Stimulated activated naive CD4-positive, alpha-beta T cell (primary cell): ENCODE measurements around the gene PLPPR1.
"Not testable (repeated sequence)": the region's sequence is repeated elsewhere in the genome, so short reads cannot be mapped to it uniquely, and the experiment has no call there.

Source experiments
- DNase-seq, 6 experiments: peaks; one replicate each; lab custom pipeline; 2025; lab: John Stamatoyannopoulos, UW

Gene PLPPR1

DNA sequence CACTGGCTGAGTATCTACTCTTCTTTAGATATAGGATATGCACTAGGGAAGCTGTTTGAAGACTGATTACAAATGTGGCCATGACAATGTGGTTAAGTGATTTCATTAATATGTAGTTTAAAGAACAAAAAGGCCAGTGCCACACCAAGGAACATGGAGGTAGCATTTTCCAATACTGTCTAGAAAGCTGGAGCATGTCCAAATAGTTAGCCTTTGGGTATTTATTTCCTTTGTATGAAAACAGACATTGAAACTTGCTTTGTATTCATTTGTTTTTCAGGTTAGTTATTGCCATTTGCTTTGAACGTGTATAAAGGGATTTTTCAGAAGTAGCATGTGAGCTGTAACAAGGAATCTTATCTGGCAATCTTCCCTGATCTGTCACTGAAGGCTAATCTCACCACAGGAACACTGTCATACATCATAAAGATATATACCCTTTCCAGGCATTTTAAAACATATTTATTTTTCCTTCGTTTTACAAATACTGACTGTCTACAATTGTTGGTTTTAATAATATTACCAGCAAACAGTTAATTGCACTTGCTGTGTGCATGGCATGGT lies 93.4 kb downstream of the PLPPR1 start:
- DNase-seq: no peak

DNA sequence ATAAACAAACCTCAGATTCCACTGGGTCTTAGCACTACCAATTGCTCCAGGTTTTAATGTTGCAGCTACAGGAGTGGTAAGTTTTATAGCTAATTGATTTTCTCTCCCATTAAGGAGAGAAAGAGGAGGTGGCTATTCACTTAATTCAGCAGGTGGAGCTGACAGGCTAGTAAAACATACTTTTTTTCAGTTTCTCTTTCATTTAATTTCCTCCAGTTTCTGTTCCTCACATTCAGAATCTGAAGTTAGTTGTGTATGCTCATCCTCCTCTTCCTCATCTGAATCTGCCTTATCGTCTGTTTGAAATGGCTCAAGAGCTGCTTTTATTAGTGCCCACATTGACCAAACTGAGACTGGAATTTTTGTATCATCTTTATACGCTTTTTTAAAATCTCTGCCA lies 98.0 kb downstream of the PLPPR1 start:
- no peak for DNase-seq

DNA sequence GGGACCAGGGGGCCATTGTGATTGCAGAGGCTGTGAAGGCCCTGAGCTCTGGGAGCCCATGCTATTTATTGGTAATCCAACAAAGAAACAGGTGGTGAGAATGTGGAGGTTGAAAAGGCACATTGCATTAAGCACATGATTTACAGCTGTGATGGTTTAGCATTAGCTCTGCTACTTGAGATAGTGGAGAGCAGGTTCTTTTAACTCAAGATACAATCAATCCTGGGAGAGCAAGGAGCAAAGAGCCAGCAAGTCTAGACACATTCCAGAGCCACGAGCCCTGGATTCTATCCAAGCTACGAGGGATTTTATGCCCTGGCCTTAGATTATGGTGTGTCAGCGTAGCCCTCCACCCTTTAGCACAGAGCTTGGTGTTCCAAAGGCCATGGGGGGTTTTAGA lies 98.8 kb downstream of the PLPPR1 start:
- not testable (repeated sequence) for DNase-seq

DNA sequence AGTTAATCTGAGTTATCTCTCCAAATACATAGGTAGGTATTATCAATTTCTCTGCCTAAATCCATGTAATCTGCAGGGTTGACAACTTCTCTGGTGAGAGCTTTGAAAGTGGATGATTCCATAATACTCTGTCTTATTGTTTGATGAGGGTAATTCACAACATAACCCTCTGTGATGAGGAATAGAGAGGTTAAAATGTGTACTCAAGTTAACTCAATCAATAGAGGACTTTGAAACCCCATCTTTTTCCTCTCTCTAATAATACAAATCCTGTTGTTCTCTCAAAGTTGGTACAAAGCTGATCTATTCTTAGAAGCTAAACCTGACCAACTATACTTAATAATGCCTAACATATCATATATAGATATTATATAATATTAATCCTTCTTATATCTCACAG lies 100.1 kb downstream of the PLPPR1 start:
- no peak for DNase-seq

DNA sequence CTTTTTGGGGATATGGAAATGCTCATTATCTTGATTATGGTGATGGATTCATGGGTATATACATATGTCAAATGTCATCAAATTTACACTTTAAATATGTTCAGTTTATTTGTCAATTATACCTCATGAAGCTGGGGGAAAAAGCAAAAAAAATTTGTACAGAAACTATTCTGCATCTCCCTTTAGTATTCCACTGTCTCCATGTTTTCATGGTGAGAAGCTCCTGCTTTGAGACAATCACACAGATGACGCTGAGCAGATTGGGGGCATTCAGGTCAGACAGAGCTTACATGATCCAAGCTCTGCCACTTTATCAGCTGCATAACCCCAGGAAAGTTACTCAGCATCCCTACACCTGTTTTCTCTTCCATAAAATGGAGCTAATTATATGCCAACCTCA lies 101.5 kb downstream of the PLPPR1 start:
- DNase-seq: no peak

DNA sequence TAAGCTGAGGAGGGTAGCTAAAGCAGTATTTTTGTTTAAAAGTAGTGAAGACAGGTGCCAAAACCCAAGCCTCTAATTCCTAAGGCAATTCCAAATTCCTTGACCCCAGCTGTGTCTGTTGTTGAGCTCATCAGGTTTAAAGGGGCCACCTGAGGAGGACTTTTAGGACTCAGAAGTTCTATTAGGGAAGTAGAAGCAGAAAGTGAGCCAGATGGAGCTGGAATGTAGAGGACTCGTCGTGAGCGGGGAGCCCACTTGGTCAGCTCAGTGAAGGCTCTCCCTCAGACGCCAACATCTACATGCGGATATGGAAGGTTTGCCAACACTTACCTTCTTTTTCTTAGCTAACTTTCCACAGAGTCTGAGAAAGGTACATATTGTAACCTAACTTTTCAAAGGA lies 102.8 kb downstream of the PLPPR1 start:
- DNase-seq: no peak

DNA sequence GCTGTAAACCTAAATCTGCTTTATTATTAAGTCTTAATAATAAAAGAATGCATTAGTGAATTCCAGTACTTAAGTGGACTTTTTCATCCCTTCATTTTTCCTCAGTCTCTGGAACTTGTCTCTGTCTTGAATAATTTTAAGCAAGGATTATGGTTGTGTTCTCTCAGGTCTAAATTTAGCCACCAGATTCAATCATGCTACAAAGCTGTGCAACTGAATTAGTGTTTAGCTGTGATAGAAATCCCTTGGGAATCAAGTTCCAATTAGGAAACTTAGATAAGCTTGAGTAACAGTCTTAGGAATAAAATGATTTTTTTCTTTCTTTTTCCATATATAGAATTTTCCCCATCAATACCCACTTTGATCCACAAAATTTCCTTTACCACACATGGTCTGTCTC lies 104.3 kb downstream of the PLPPR1 start:
- DNase-seq: no peak

DNA sequence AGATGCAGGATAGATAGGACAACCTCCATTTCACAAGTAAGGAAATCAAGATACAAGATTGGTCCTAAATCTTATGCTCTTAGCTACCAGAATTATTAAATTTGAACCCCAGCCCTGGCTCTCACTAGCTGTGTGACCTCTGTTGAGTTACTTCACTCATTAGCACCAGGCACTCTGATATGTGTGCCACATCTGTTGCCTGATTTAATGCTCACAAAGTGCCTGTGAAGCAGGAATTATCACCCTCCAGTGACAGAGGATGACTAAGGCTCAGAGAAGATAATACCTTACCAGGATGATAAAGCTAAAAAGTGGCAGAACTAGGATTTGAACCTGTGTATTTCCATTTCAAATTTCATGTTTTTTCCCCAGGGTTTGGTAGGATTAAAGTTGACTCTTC lies 110.0 kb downstream of the PLPPR1 start:
- DNase-seq: no peak

DNA sequence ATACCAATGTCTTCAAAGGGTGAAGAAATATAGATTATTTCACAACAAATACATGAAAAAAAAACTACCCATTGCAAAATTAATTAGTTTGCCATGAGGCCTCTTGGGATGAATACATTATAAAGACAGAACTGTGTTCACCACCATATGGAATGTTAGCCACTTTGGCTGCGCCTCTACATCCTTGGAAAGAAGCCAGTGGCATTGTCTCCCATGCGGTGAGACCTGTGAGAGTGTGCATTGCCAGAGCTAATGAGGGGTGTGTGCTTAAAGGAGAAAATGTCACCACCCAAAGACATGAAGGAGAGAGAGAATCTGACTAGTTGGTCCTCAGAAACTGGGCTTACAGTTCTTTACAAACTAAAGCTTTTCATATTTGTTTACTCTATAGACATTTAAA lies 110.6 kb downstream of the PLPPR1 start:
- DNase-seq: no peak

DNA sequence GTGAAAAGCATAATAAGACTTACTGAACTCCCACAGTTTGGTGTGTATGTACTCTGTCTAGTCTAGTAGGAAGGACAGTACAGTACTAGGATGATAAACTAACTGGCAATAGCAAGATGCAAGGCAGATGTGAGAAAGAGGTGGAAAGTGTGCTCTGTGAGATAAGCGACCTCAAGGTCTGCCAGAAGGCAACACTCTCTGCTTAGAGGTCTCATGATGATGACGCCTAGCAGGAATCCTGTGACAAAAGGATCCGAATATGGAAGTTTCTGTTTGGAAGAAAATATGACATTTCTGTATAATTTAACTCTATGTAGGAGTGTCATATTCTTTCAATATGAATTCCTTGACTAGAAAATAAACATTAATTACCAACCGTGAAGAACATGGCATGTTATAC lies 112.2 kb downstream of the PLPPR1 start:
- DNase-seq: no peak

DNA sequence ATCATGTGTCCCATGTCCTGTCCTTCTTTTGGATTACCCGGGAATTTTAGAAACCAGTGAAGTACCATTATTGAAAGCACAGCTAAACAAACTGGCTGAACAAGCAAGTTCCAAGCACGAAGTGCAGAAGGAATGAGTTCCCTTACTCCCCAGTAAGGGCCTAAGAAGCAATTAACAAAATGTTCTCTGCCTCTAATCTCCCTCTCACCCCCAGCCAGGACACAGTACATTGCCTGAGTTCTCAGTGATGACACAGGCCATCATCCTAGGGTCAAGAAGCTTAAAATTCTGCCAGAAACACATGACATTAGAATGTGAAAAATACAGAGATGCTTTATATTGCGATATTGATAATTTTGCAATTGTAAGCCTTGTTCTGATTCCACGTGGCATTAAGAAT lies 118.0 kb downstream of the PLPPR1 start:
- DNase-seq: no peak

DNA sequence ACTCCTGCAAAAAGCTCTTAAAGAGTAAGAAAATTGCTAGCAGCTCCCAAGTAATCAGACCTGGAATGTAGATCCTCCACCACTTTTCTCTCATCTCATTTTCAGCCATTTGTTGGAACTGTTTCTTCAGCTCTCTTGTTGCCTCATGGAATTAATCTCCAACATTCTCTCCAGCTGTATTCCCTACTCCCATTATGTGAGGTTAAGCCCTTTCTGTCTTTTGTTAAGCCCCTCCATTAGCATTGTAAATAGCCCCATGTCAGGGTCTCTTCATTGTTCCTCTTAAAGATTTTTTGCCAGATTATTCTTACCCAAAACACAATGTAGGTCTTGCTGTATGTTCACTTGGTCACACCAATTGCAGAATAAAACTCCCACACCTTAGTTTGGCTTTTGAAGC lies 119.8 kb downstream of the PLPPR1 start:
- no peak for DNase-seq

DNA sequence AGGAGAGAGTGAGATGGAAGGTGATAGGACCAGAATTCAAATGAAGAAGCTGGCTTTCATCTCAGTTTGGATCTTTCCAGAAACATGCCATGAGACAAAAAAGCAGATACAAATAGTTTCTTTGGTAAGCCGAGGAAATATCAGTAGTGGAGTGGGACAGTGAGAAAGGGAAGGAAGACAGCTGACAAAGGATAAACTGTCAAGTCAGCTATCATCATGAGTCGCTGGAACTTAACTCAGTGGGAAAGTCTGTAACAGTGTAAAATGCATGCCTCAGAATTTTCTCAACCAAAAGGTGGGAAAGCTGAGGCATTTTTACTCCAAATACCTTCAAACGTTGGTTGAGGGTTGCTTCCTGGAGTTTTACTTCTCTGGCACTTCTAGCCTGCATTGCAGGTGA lies 129.8 kb downstream of the PLPPR1 start:
- DNase-seq: no peak

DNA sequence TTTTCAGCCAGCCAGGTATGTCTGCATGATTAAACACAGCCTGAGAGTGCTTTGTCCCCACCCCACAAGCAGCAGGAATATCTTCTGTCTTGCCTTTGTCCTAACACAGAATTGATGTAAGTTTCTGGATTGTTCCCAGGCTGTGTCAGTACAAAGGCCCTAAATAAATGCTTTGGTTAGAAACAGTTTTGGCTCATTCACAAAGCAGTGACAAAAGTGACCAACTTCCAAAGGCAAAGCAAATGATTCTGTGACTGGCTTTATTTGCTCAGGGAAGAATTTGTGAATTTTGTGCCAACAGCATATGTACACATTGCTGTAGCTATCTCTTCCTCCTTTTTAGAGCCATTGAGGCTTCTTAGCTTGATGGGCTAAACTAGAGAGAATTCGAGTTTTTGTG lies 133.7 kb downstream of the PLPPR1 start:
- DNase-seq: no peak

DNA sequence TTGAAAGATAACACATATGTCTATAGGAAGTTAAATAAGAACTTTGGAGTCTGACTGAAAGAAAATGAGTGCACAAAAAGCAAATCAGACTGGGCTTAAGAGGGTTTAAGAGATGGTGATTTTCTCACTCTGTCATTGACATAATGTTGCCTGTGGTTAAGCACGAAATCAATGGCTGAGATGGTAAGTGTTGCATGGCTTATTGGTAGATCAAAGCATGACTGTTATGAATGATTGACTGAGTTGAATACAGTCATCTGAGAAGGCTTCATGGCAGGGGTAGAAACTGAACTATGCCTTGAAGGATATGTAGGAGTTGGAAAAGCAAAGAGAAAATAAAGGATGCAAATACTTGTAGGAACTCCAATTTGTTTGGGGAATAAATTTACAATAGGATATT lies 136.6 kb downstream of the PLPPR1 start:
- DNase-seq: no peak

DNA sequence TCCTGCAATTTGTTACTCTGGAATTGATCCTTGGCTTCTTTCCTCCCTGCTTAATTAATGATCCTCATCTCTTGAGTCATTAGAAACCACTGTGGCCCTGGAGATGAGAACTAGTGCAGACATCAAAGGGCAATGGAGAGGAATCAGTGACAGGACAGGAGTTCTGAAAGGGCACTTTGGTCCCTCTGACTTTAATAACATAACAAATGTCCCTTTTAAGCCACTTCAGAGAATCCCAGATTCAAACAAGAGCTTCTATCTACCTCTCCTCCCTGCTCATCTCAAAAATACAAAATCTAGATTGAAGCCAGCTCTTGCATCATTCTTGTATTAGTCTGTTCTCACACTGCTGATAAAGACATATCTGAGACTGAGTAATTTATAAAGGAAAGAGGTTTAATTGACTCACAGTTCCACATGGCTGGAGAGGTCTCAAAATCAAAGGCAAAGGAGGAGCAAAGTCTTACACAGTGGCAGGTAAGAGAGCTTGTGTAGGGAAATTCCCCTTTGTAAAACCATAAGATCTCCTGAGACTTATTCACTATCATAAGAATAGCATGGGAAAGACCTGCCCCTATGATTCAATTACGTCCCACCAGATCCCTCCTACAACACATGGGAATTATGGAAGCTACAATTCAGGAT lies 139.1 kb downstream of the PLPPR1 start:
- no peak for DNase-seq

DNA sequence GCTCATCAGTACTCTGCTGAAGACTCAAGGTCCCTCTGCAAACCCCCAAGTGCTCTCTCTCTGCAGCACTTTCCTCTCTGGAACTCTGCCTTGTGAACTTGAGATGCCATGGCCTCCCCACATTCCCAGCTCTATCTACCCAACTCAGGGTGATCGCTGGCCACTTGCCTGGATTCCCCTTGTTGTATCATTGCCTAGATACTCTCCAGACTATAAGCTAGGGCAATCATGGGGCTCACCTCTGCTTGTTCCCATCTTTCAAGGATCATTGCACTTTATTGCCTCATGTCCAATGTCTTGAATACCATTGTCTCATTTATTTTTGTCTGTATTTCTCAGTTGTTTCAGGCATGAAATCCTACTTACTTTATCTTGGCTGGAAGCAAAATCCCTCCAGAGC lies 144.1 kb downstream of the PLPPR1 start:
- DNase-seq: no peak

DNA sequence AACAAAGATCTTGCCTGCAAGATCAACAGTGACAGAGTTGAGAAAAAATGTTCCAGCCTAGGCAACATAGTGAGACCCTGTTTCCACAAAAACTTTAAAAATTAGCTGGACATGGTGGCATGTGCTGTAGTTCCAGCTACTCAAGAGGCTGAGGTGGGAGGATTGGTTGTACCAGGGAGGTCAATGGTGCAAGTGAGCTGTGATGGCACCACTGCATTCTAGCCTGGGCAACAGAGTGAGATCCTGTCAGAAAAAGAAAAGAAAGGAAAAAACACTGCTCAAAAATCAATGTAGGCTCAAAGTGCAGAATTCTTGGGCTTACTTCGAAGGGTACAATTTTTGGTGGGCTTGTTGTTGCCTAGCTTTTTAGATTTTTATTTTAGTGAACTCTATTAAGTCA lies 145.4 kb downstream of the PLPPR1 start:
- no peak for DNase-seq

DNA sequence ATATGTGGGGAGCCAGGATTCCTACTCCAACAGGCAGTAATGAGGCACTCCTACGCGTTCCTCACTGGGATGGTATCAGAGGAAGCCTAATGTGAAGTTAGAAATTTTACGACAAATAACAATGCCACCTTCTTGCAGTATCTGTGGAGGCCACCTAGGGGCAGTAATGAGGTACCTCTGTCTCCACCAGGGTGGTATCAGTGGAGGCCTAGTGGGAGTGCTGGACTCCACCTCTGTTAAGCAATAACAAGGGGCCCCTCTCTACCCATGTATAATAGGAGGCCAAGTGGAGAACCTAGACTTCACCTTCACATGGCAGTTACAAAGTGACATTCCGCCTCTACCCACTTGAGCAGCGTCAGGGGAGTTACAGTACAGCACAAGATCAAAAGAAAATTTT lies 147.9 kb downstream of the PLPPR1 start:
- DNase-seq: no peak

DNA sequence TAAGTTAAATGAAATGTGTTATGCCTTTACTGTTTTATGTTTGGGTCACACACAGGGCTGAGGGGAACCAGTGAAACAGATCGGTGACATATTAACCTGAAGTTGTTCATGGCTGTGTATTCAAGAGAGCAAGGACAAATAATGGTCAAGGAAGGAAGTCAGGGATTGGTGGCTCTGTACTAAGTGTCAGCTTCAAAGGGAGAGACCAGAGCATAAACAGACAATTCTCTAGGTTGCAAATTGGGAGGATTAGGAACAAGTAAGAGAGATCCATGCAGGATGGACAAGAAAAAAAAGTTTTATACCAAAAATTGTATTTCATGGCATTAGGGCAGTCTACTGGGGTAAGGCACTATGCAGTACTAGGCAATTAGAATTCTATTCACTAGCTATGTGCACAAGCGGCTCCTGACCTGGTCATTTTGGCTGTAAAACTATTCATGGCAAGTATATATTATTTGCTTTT lies 156.3 kb downstream of the PLPPR1 start:
- no peak for DNase-seq

DNA sequence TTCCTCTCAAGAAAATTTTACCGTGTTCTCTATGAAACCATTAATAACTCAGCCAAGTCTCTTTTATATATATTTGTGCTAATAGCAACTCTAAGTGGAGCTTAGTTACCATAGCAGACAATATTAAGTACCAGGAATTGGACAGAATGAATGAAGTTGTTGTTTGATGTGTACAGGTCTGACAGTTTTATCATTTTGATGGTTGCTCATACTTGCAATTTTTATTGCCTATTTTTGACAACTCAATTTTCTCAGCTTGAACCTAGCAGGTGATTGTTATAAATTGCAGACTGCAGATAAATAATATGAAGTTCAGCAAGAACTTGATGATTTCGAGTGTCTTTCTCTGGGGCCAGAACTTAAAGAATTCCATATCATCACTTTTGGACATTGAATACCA lies 163.2 kb downstream of the PLPPR1 start:
- no peak for DNase-seq

DNA sequence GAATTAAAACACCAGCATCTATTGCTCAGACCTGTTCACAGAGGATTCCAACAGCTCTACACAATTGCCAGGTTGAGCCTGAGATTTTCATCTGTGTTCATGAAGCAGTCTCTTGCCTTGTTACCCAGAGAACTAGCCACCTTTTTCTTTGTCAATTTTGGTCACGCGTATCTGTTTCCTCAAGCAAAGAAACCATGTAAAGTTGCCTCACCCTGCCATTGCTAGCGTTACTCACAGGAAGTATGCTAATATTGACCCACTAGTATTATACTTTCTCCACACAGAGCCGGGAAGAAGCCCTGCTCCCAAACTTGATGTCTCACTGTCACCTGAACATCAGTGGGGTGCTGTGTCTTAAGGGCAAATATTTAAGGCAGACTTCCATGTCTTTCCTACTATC lies 168.5 kb downstream of the PLPPR1 start:
- no peak for DNase-seq

DNA sequence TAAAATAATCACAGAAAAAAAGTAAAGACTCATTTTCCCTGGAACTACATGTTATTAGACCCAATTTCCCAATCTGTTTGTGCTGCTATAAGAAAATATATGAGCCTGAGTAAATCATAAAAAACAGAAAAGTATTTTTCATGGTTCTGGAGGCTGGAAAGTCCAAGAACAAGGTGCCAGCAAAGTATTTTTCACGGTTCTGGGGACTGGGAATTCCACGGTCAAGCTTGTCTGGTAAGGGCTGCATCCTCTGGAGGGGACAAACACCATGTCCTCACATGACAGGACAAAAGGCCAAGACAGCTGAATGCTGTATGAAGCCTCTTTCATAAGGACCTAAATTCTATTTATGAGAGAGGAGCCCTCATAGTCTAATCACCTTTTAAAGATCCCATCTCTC lies 172.3 kb downstream of the PLPPR1 start:
- DNase-seq: no peak

DNA sequence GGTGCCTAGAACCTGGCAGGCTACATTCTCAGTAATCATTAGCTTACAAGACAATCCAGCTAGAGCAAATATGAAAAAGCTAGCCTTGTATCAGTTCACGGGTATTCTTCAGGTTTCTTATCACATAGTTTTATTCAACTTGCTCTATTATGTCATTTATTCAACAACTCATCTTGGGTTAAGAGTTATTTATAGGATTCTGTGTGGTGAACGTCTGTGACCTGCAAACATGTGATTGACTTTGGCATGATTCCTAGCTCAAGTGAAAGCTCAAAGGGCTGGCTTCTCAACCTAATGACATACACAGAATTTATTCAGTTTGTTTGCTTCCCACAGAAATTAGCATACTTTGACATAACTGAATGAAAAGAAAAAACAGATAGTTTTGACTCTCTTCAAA lies 173.1 kb downstream of the PLPPR1 start:
- DNase-seq: no peak
